Measurements from ENCODE around the gene UBE2E2. TPM values are rescaled to one million over a fixed set of nuclear protein-coding genes. Genes with fewer than 3 reads are reported as not detected.

UBE2E2 gene
- total RNA-seq, 1 experiment from 2014 or later, result 38.6 TPM

- no peak overlapping the region for H2AFZ ChIP-seq (ENCODE audit: low read length)
- no peak overlapping the region for H2BK120ac ChIP-seq (ENCODE audit: low read depth, low read length, poor library complexity, severe bottlenecking)
- H3K79me2 ChIP-seq (ENCODE audit: insufficient read depth, low read length), result no peaks in the 10 kb centered on the region
These were observed 10.7 kb downstream of the UBE2E2 start for GRCh38 chr3:23213813-23214212.

More at GRCh38 chr3:23213813-23214212, 10.7 kb downstream of the UBE2E2 start:
- Mint-ChIP-seq H3K9me3 (no peaks in the 10 kb centered on the region), H3K4me3 (no peak overlapping the region), H3K27me3 (ENCODE audit: low read depth) (no peaks in the 10 kb centered on the region), H3K4me1 (peaks cover 12 to 15% of the 10 kb centered on the region in 2 experiments), H3K36me3 (ENCODE audit: insufficient read depth in 1 of 3, low read depth in 3 of 3) (no peaks in the 10 kb centered on the region; a peak in 1 of 7 replicates), H3K27ac (no peak overlapping the region)
- WGBS (ENCODE audit: extremely low coverage, insufficient read length, low lambda C conversion rate), result no CpG with 5 or more reads among the region's 2 CpGs
- H2BK5ac ChIP-seq (ENCODE audit: insufficient read length, low read length), result no peak overlapping the region
- H3K56ac ChIP-seq (ENCODE audit: insufficient read length, low read depth, low read length), result no peak overlapping the region
- H3K4ac ChIP-seq (ENCODE audit: low read depth, low read length), result no peak overlapping the region
- peaks cover 2% of the 10 kb centered on the region for H3K79me1 ChIP-seq (ENCODE audit: insufficient read depth, low read depth, low read length, poor library complexity, severe bottlenecking)
- no peaks in the 10 kb centered on the region for H3K27me3 ChIP-seq (ENCODE audit: insufficient read depth, low read length)
- no peak overlapping the region for H3K9ac ChIP-seq (ENCODE audit: extremely low read depth, insufficient read length, low read length)
- no peak overlapping the region for H2BK12ac ChIP-seq (ENCODE audit: insufficient read length, low read depth, low read length)
- H4K8ac ChIP-seq (replicated peaks; ENCODE audit: insufficient read length, low read depth, low read length), result no peak overlapping the region
- H3K23me2 ChIP-seq (ENCODE audit: insufficient read length, low read depth, low read length, poor library complexity, severe bottlenecking), result no peaks in the 10 kb centered on the region
- no peak overlapping the region for H4K5ac ChIP-seq (ENCODE audit: insufficient read length, low read depth, low read length)
- H3K4me2 ChIP-seq (ENCODE audit: insufficient read depth, insufficient read length, low read length), result no peak overlapping the region
- H3K9me3 ChIP-seq (ENCODE audit: control insufficient read depth, low read depth, low read length), result no peaks in the 10 kb centered on the region
- H3K18ac ChIP-seq (ENCODE audit: insufficient read length, low read depth, low read length), result no peak overlapping the region
- H3K27ac ChIP-seq (ENCODE audit: insufficient read length, low read depth, low read length), result no peak overlapping the region
- no peak overlapping the region for H3T11ph ChIP-seq (ENCODE audit: low read length)
- no peak for TF ChIP-seq CTCF (conservative IDR thresholded peaks at IDR 0.05)
- H3K23ac ChIP-seq (ENCODE audit: insufficient read length, low read depth, low read length), result no peak overlapping the region
- H3K14ac ChIP-seq (ENCODE audit: insufficient read depth, low read length), result no peak overlapping the region
- no peaks in the 10 kb centered on the region for H4K20me1 ChIP-seq (ENCODE audit: control insufficient read depth, insufficient read depth, insufficient read length)
- no peak overlapping the region for H2AK5ac ChIP-seq (ENCODE audit: insufficient read length, low read length)
- H2BK20ac ChIP-seq (ENCODE audit: low read depth, low read length, poor library complexity, severe bottlenecking), result no peak overlapping the region
- H3K4me1 ChIP-seq (ENCODE audit: insufficient read depth, low read length), result no peaks in the 10 kb centered on the region; the same call in 1 of the 2 replicates
- DNase-seq, result no peak
- no peak overlapping the region for H4K91ac ChIP-seq (ENCODE audit: insufficient read length, low read depth, low read length)
- H2BK15ac ChIP-seq (ENCODE audit: low read depth, low read length), result no peak overlapping the region

Data from H9 (cell line).